Stimulated activated CD4-positive, alpha-beta T cell treated with anti-CD3 and anti-CD28 coated beads, Interleukin-12 subunit alpha, Interleukin-12 subunit beta, amount 100 ng/mL, for 24 hours (primary cell): ENCODE measurements around the gene APCDD1L.

Source experiments
- DNase-seq, 2 experiments: peaks; one replicate each; pipeline ENCODE4 v3.0.0-alpha.2; 2020; ENCODE audit warnings: low read depth in 2 of 2

The APCDD1L gene

DNA sequence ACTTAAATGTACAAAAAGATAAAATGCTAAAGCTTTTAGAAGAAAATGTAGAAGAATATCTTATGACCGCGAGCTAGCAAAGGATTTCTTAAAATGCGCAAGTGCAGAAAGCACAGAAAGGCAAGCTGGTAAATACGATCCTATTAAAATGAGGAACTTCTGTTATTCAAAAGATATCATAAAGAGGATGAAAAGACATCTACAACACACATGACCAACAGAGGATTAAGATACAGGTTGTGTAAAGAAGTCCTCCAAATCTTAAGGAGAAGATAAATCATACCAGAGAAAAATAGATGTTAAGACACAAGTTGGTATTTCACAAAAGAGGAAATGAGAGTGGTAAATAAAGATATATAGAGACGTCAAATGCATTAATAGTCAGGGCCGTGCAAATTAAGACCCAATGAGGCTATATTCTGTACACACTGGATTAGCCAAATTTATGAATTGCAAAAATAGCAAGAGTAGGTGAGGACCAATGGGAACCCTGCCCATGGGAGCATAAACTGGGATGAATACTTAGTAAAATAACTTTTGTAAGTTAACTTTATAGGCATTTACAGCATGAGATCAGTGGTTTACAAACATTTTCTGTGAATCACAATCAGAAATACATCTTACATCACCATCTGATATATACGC, 23.0 kb downstream of the APCDD1L start:
- no peak for DNase-seq

DNA sequence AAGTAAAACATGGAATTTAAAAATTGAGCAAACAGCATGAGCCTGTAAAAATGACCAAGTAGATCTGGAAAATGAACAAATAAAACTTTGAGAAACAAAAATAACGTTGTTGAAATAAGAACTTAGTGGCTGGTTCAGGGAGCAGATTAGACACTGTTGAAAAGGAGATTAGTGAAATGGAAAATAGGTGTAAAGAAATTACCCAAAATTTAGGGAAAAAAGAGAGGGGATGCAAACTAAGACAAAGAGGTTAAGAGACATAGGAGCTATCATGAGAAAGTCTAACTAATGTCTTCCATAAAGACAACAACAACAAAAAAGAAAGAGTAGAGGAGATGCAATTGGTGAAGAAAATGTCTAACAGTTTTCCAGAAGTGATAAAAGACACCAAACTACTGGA, 29.0 kb downstream of the APCDD1L start:
- no peak for DNase-seq

DNA sequence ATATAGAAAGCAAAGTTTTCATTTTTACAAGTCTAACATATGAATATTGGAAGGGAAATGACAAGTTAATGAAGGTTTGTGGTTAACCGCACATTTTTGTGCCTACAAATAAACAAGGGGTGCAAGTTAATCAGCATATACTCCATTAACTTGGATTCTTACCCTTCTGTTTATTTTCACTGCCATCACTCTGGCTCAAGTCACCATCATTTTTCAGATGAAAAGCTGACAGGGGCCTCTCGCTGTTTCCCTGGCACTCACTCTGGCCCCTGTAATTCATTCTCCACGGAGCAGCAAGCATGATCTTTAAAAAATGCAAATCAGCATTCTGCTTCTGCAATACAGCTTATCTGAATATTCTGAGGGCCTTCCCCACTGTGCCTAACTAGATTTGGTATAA, 29.8 kb downstream of the APCDD1L start:
- no peak for DNase-seq

DNA sequence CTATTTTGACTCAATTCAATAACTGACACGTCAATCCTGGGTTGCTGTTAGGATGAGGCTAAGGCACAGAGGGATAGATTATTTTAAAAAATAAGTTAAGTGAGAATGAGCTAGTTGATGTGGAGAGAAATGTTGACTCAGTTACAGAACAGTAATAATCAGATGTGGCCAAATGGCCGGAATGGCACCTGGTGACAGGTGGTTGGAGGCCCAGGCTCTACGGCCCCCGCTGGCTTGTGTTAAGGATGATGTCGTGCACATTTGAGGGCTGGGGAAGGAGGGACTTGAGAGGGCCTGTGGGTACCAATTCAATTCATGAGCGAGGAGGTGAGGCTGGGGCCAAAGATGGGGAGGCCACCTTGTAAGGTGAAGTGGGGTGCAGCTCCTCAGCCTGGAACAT, 31.7 kb downstream of the APCDD1L start:
- no peak for DNase-seq

DNA sequence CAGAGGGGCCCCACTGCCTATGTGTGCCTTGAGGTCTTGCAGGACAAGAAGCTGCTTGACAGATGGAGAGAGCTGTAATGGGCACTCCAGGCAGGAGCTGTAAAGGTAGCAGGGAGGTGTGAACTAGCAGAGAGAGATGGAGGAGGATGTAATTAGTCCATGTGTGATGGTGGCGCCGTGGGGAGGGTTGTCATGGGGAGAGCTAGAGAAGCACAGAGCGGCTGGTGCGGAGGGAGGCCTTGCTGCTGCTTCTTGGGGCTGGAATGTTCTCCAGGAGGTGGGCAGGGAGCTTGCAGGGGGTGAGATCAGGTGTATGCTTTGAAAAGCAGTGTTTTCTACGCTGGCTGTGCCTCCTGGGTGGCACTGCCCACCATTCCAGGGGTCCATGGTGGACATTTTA, 32.1 kb downstream of the APCDD1L start:
- DNase-seq: no peak

DNA sequence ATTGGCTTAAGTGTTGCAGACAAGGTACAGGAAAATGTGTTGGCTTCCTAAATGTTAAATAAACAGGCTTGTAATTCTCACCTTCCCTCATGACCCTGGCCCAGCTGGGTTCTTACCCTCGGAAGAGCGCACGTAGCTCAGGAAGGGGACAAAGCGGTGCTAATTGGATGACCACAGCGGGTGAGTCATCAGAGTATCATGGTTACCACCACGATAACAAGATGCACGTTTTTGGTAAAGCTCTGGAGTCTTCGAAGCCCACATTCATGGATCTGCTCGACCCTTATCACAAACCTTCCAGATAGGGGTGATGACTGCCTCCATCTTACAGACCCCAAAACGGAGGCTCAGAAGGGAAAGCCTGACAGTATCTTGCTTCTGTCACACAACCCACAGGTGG, 32.8 kb downstream of the APCDD1L start:
- DNase-seq: no peak

DNA sequence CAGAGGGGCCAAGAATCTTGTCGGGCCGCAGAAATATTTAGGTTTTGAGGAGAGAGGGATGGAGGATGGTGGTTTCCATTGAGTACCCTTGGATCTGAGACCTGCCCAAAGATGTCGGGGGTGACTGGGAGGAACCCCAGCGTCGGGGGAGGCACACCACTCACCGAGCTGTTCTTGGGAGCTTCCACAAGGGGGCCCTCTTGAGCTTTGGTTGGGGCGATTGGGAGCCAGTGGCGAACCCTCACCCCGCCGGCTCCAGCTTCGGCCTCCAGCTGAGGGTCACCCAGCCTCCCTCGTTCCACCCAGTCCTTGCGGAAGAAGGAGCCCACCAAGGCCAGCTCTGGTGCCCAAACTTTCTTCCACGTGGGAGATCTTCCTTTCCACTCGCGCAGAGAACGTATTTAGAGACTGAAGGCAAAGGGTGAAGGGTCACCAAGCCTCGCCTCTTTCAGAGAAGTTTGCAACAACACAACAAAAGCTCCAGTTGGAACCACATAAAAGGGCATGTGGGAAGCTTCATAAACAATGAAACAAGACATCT, 33.6 kb downstream of the APCDD1L start:
- peak; percentile 36 to 53 for DNase-seq

DNA sequence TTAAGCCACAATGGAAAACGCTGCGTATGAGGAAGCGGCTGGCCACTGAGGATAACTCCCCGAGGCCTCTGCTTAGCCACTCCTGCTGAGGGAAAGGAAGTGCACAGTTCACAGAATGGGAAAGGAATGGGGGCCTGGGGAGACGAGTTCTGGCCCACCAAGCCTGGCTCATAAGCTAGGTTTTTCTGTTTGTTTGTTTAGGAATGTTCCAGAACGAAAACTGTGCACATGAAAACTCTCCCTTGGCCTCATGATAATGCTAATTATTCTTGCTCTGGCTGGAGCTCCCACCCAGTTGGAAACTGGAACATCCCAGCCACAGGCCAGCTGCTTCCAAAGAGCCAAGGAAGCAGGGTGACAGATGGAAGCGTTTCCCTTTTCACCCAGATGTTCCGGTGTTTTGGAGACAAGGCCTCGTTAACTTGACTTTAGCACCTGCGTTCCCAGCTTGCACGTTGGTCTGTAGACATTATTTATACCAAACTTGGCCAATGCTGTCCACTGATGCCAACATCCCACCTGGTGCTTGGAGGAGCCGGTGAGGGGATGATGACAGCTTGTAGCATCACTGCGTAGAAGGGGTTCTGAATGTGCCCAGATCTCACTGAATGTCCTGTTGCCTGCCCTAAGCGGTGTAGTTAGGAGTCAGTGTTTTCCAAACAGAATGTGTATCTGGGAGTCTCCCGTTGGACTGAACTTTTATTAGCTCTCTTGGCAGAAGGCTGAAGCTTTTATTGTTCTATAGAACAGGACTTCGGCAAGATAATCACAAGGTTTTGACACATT, 34.5 kb downstream of the APCDD1L start:
- no peak for DNase-seq

DNA sequence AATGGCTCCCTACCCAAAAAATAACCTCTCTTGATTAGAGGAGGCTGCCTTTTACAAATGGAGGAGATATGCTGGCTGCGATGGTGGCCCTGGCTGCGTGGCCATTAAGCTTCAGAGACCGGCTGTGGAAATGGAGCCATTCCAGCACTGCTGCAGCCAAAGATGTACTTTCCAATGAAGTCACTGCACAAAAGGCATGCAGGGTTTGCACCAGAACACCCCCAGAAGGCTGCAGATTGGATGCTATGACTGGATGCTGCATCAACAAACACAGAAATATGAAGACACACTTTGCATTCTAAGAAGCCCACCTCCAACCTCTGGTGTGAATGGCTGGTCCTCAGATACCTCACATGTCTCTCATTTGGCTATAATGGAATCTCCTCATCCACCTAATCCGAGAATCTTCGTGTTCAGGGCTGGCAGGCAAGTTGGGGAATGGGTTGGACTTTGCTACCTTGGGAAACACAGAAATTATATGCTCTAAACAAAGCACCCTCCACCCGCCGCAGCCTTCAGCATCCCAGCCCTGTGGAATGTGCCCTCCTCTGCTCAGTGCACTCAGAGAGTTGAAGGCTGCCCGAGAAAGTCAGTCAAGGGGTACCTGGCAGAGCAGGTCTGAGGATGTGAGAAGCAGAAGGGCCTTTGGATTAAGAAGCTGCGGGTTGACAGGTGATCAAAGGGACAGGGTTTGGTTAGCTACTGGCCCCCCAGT, 35.3 kb downstream of the APCDD1L start:
- DNase-seq: no peak

DNA sequence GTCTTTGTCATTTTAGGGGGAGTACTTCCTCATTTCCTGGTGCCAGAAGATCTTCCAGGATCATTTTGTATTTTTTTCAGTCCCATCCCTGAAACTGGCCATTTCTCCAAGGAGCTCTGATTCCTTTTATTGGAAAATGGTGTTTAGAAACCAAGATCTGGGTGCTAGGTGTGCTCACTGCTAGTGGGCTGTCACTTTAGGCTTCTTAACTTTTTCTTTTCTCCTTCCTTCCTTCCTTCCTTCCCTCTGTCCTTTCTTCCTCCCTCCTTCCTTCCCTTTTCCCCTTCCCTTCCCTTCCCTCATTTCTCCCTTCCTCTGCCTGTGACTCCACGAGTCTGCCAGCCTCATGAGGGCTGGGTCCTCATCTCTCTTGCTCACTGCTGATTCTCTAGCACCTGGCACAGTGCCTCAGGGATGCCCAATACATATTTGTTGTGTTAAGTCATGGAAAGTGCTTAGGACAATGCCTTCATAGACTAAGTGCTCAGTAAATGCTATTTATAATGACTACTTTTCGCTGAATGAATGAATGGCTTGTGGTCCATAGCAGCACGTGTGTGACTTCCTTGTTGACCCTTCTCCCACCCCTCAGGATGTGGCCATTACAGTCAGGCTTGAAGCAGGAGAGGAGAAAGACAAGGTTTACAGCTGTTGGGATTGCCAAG, 36.9 kb downstream of the APCDD1L start:
- DNase-seq: no peak

DNA sequence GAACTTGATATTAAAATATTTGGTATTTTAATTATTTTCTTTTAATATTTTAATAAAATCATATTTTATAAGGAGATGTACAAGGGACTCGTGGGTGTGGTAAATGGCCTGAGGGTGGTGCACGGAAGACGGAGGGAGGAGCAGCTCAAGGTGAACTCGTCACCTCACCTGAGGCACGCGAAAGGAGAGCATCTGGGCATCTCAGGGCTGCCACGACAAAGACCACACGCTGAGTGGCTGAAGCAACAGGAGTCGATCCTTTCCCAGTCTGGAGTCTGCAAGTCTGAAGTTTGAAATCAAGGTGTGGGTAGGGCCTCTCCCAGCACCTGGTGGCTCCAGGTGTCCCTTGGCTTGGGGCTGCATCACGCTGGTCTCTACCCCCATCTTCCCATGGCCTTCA, 39.7 kb downstream of the APCDD1L start:
- DNase-seq: no peak

DNA sequence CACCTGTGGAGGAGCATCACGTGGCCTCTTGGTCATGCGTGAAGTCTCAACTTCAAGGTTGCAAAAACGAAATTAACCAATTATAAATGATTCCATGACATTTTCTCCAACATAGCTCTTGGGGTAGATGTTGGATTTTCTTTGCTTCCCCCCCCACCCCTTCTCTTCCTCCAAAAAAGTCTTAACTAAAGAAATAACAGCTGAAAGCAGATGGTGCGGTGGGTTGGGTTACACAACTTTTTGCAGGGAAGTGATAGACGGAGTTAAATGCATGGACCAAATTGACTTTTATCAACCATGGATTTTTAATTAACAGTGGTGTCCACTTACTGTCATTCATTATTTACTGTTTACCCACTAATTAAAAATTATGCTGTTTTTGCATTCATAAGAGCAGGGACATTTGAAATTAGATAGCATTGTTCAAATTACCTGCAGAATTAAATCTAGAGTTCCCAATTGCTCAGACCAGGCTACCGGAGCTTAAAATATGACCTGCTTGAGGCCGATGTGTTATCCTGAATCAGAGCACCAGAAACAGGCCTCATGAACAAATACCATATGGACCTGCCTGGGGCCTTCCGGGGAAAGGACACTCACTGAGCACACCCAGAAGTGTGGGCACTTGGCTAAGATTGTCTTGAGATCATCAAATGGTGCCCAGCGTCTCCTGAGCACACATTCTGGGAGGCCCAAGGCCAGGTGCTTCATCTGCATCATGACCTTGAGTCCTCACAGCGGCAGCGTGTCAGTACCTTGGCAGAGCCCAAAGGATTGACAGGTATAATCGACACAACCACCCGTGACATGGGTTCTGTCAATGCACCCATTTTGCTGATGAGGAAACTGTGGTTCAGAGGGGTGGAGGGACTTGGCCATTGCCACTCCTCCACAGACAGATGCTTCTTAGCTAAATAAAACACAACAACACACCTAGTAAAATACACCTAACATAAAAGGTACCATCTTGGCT, 41.5 kb downstream of the APCDD1L start:
- DNase-seq: no peak

DNA sequence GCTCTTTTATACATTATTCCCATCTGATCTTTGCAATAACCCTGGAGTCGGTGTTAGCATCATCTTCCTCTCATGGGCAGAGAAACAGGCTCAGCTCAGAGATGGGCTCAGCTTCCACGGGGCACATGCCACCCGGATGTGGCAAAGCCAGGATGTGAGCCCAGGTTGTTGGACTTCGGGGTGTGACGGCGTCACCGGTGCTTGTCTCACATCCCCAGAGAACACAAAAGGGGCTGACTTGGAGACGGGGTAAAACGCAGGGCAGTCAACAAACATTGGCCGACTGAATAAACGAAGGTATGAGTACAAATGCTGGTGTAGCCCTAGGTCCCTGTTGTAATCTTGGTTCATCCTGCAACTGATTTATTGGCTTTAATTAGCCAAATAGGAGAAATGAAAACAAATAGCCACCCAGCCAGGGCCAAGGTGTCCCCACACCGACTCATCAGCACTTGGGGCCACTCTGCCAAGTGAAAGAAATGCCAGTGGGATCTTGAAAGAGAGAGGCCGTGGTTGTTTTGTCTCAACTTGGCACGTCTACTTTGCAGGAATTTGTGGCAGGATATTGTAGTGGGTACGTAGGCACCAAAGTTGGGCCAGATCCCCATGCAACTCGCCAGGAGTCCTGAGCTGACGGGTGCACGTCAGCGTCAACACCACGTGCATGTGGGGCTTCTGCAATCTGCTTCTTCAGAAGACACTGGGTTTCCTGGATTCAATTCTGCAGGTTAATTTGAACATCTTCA, 42.8 kb downstream of the APCDD1L start:
- DNase-seq: no peak

DNA sequence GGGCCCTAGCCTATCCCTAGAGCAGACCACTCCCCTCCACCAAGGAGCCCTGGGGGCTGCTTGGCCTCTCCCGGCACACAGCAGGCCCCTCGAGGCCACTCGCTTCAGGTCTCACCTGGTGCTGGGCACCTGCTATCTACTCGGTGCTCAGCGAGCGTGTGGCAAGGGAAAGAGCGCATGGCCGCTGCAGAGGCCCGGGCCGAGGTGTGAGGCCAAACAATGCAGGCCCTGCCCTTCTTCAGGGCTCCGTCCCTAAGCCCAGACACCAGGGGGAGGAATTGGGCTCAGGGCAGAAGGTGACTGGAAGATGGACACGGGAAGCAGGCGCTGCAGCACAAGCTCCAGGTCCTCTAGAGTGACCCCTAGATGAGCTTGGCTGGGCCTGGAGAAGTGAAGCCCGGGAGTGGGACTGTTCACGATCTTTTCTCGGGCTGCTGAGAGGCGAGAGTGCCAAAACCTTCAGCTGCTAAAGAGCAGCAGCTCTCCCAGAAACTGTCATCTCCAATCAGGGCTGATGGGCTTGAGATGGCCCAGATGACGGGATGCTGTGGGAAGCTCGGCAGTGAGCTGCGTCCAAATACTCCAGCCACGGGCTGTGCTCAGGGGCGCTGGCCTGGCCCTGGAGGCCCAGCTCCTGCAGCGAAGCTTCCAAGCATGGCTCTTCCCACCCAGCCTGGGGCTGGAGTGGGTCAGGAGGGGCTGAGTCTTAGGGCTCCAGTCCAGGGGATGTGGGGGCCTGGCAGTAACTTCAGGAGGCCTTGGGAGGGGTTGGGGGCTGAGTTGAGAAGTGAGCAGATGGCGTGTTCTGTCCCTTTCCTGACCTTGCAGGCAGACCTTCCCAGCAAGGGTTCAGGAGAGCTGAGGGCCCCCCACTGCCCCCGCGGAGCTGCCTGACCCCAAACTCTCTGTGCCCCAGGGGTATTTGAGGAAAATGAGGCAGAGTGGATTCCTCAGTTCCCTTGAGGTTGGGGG, 43.7 kb downstream of the APCDD1L start:
- DNase-seq: no peak

DNA sequence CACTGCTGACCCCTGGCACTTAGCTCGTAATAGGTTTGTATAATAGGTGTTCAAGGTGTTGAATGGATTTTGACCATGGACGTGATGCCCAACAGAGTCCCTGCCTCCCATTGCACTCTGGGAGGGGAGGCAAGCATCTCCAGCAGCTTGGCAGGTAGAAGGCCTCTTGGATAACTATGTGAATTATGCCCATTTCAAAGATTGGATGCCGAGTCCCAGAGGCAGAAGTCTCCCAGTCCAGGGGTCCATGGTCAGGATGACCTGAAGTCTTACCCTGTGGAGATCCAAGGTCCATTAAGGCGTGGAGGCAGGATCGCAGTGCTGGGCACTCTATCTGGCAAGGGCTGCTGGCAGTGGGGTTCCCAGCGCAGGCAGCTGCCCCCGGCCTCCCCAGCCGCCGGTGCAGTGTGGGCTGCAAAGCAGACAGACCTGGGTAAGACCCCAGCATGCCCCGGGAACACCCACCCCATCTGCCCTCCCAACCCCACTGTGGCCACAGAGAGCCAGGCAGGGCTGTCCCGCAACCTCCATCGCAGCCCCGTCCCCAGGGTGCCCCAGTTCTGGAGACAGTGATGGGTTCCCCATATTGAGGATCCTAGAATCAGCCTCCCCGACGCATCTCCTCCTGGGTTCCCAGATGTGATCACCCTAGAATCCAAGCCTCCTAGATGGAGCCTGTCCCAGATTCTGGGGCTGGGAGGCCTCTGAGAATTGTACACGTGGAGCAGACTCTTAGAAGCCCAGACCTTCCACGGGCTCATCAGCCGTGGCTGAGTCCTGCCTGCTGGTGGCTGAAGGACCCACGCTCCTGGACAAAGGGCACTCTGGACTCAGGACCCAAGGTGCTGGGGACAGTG, 44.6 kb downstream of the APCDD1L start:
- DNase-seq: no peak

DNA sequence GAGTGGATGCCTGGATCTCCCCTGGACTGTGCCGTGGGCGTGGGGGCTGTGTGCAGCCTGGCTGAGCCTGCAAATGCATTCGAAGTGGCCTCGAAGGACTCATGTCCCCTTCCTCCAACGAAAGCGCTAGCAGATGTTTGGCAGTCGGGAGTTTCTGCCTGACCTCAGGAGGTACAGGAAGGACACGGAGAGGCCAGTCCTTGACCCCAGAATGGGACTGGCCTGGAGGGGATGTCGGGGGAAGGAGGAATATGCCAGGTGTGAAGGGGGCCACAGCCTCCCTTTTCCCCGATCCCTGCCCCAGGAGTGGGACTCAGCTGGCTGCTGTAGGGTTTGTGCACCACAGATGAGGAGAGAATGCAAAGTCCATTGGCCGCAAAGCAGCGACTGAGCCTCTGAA, 45.6 kb downstream of the APCDD1L start:
- DNase-seq: no peak

DNA sequence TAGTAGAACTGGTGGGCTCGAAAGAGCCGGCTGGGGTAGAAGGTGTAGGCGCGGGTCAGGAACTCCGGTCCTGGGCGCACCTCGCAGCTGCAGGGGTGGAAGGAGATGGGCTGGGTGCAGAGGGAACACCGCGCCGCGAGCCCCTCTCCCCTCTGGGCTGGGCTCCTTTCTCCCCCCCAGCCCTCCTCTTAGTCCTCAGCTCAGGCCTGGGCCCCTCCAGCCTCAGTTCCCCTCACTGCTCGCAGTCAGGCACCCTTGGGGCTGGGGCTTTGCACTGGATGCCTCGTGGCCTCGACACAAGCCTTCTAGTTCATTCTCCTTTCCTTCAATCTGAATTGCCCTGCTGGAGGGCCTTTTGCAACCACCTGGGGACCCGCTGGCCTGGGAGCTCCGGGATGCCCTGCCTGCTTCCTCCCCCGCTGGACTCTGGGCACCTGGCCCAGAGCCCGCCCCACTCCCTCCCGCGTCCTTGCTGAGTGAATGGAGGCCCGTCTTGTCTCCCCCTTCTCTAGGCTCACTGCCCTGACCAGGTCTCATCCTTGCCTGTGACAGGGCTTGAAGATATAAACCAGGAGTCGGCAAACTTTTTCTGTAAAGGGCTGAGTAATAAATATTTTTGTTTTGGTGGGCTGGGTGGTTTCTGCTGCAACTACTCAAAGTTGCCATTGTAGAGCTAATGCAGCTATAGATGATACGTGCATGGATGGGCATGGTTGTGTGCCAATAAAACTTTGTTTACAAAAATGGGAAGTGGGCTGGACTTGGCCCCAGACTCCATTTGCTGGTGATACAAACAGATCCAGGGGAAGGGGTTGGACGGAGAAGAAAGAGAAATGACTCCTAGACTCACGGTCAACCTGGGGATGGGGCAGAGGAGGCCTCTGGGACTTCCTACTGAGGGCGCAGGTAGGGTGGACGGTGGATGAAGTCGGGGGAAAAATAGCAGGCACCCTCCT, 47.3 kb downstream of the APCDD1L start:
- DNase-seq: no peak
